HepG2 (cell line): ENCODE measurements around the gene CADM4. TPM values are rescaled to one million over a fixed set of nuclear protein-coding genes. Genes with fewer than 3 reads are reported as not detected.

Source experiments
- ARHGAP35 ChIP-seq: sonication (generic); formaldehyde crosslinking; IDR thresholded peaks from 2 replicates; pipeline ENCODE4 v1.9.0; 2022; ENCODE audit warnings: mild to moderate bottlenecking, inconsistent platforms, moderate library complexity, missing genetic modification reagents, borderline replicate concordance
- ZZZ3 ChIP-seq: sonication (generic); formaldehyde crosslinking; IDR thresholded peaks from 2 replicates; pipeline ENCODE4 v1.4.0; 2020; ENCODE audit warnings: missing genetic modification reagents, mild to moderate bottlenecking, borderline replicate concordance
- polyA plus RNA-seq, 8 experiments: library from polyadenylated mRNA; depleted of rRNA in 3 of 8; stranded (reverse) in 7 of 8; unstranded in 1 of 8; fragments of >200 nt; fragmentation: Illumina TruSeq in 4 of 8; extraction: Trizol in 4 of 8; gene quantifications; 2 replicates each; pipeline versions ENCODE4 v1.2.1 to v1.2.3, GENCODE V29; 2011 to 2016; ENCODE audit warnings: low read depth in 4 of 8, missing spikeins in 1 of 8, mixed read lengths in 1 of 8; ENCODE audit not compliant: insufficient read depth in 1 of 8
- total RNA-seq, 5 experiments: library from RNA; depleted of rRNA; stranded (reverse); fragments of >200 nt; fragmentation: Illumina TruSeq; extraction: Trizol; gene quantifications; 2 replicates each; pipeline ENCODE4 v1.2.3, GENCODE V29; 2016; ENCODE audit warnings: low read depth in 1 of 5
- TF ChIP-seq, protein P1 (sequence below): sonication (generic); formaldehyde crosslinking; IDR thresholded peaks from 2 replicates; pipeline ENCODE4 v1.5.0; 2020; ENCODE audit warnings: mild to moderate bottlenecking, missing genetic modification reagents, borderline replicate concordance

The CADM4 gene
- total and polyA plus RNA-seq, 2 of the 13 experiments (the other 11 are each of a cell fraction or from before 2014, with no cell fraction given), result 8.5 to 16.0 TPM

- TF ChIP-seq, protein P1, sequence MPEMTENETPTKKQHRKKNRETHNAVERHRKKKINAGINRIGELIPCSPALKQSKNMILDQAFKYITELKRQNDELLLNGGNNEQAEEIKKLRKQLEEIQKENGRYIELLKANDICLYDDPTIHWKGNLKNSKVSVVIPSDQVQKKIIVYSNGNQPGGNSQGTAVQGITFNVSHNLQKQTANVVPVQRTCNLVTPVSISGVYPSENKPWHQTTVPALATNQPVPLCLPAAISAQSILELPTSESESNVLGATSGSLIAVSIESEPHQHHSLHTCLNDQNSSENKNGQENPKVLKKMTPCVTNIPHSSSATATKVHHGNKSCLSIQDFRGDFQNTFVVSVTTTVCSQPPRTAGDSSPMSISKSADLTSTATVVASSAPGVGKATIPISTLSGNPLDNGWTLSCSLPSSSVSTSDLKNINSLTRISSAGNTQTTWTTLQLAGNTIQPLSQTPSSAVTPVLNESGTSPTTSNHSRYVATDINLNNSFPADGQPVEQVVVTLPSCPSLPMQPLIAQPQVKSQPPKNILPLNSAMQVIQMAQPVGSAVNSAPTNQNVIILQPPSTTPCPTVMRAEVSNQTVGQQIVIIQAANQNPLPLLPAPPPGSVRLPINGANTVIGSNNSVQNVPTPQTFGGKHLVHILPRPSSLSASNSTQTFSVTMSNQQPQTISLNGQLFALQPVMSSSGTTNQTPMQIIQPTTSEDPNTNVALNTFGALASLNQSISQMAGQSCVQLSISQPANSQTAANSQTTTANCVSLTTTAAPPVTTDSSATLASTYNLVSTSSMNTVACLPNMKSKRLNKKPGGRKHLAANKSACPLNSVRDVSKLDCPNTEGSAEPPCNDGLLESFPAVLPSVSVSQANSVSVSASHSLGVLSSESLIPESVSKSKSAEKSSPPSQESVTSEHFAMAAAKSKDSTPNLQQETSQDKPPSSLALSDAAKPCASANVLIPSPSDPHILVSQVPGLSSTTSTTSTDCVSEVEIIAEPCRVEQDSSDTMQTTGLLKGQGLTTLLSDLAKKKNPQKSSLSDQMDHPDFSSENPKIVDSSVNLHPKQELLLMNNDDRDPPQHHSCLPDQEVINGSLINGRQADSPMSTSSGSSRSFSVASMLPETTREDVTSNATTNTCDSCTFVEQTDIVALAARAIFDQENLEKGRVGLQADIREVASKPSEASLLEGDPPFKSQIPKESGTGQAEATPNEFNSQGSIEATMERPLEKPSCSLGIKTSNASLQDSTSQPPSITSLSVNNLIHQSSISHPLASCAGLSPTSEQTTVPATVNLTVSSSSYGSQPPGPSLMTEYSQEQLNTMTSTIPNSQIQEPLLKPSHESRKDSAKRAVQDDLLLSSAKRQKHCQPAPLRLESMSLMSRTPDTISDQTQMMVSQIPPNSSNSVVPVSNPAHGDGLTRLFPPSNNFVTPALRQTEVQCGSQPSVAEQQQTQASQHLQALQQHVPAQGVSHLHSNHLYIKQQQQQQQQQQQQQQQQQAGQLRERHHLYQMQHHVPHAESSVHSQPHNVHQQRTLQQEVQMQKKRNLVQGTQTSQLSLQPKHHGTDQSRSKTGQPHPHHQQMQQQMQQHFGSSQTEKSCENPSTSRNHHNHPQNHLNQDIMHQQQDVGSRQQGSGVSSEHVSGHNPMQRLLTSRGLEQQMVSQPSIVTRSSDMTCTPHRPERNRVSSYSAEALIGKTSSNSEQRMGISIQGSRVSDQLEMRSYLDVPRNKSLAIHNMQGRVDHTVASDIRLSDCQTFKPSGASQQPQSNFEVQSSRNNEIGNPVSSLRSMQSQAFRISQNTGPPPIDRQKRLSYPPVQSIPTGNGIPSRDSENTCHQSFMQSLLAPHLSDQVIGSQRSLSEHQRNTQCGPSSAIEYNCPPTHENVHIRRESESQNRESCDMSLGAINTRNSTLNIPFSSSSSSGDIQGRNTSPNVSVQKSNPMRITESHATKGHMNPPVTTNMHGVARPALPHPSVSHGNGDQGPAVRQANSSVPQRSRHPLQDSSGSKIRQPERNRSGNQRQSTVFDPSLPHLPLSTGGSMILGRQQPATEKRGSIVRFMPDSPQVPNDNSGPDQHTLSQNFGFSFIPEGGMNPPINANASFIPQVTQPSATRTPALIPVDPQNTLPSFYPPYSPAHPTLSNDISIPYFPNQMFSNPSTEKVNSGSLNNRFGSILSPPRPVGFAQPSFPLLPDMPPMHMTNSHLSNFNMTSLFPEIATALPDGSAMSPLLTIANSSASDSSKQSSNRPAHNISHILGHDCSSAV, result no peak
- TF ChIP-seq ZZZ3 (no peak), ARHGAP35 (CRISPR knock-in tag) (no peak)
Measured at GRCh38 chr19:43622070-43622469, 17.6 kb downstream of the CADM4 start (continued).
